GM21526 (cell line): ENCODE data around the gene VAV2.

Experiments
- ATAC-seq: cut with Tn5 transposase; IDR thresholded peaks from one replicate; pipeline ENCODE4 v1.9.1; 2021; ENCODE audit warnings: moderate library complexity; ENCODE audit not compliant: unreplicated experiment, low FRiP score

Gene VAV2

DNA sequence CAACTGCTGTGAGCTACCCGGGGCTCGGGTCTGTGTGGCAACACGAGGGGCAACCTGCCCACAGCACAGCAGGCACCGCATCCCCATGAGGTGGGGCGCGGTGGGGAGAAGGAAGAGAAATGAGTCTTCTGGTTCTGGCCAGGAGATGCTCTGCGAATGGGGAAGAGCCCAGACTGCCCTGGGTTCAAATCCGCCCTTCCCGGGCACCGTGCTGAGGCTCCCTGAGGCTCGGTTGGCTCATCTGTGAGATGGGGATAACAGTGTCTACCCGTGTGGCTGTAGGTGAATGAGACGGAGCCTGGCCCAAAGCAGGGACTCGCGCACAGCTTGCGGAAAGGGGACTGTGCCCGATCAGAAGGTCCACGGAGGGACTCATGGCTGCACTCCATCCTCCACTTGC lies 123.9 kb downstream of the VAV2 start:
- no peak for ATAC-seq

DNA sequence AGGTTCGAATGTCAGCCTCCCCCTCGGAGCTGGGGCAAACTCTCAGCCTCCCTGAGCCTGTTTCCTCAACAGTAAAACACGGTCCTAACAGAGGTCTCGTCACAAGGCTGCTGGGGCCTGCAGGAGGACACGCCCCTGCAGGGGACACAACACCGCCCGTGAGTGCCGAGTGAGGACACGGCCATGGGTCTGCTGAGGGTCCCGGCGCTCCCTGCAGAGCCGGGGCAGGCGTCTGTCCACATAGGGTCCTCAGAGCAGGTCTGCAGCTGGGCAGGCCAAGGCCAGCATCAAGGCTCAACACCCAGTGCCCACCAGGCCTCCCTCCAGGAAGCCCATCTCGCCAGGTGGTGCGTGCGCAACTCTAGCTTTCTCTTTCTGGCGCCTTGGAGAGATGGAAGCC lies 125.2 kb downstream of the VAV2 start:
- no peak for ATAC-seq

DNA sequence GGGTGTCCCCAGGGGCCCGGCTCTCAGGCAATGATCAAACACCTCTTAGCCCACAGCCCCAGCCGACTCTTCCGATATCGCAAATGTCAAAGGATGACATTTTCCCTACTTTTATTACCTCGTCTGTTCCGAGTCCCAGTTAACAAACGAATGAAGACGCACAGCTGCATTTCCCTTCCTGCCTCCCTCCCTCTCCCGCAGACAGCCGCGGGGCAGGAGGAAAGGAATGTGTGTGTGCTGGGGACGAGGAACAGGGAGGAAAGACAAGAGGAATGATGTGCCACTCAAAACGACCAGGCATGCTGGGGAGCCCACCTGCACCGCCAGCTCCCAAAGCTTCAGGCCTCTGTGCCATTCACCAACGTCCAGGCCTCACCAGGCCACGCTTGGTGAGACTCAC lies 128.1 kb downstream of the VAV2 start:
- ATAC-seq = no peak

DNA sequence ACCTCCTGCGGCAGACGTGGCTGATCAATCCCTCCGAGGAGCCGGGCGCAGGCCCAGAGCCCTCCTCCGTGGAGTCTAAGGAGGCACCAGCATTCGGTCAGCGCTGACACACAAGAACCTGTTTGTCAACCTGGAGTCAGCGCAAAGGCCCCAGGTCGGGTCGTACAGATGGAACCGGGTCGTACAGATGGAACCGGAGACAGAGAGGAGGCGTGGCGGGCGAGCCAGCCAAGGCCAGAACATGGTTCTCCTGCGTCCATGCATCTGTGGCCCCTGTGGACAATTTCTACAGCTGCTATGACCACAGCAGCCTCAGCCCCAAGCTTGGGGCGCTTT lies 128.9 kb downstream of the VAV2 start:
- no peak for ATAC-seq

DNA sequence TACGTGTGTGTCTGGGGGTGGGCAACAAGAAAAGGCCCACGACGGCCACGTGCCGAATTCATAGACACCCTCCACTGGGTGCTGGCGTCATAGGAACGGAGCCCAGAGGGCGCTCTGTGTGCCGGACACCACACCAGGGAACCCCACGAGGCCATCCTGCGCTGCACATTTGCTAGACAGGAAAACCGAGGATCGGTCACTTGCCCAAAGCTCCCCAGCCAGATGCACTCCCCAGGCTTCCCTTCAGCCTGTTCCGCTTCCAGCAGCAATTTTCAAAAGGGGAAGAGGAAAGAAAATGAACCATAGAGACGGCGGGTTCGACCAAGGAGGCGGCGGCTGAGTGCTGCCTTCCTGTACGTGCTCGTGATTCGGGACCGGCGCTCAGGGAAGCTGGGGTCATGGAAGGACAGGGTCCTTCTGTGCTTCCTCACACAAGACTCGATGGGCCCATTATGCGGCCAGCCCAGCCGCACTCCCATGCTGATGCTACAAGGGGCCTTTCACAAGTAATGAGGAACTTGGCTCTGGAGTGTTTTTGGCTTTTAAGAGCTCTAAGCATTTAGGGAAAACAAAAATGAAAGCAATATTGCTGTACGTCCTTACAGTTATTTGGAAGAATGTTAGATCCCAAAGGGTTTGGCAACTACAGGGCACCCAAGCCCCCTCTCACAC lies 129.4 kb downstream of the VAV2 start:
- ATAC-seq = no peak

DNA sequence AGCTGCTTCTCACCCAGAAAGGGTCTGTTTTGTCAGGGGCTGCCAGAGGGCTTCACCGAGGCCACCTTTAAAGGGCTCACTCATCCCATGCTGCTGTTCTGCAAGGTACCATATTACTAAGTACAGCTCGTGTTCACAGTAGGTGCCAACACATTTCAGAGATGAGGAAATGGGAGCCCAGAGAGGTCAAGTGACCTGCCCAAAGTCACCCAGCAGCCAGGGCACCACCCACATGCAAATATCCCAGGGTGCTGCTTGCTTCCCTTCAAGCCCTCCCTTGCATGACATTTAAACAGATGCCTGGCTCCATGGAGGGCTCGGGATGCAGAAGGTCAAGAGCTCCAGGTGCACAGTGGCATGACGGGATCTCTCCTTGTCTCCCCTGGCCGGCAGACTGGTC lies 130.4 kb downstream of the VAV2 start:
- no peak for ATAC-seq

DNA sequence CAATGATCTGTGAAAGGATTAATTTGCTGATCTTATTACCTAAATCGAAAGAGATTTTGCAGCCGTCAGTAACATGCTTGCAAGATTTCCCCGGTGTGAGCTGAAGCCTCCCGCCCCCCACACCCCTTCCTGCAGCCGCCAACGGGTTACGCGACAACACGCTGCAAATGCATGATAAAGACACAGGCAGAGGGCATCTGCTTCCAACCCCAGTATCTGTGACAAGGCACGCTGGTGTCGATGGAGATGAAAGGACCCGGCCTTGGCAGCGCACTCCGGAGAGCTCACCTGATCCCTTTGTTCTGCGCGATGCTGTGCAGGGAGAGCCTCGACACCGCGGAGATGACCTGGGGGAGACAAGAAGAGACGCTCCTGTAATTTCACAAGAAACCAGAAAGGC lies 131.0 kb downstream of the VAV2 start:
- no peak for ATAC-seq

DNA sequence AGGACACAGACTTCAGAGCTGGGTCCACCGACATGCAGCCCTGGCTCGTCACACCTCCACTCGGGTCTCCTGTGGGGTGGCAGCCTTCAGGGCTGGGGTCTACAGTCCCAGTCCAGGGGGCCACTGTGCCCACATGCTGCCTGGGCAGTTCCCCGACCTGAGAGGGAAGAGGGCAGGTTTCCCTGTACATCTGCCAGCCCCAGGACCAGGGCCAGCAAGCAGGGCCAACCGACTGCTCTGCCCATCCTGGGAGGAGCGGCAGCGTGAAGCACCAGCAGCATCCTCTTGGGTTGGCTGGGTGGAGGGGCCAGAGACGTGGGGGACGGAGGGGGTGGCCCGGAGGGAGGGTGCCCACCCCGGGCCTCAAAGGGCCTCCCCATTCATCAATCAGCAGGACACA lies 133.4 kb downstream of the VAV2 start:
- no peak for ATAC-seq

DNA sequence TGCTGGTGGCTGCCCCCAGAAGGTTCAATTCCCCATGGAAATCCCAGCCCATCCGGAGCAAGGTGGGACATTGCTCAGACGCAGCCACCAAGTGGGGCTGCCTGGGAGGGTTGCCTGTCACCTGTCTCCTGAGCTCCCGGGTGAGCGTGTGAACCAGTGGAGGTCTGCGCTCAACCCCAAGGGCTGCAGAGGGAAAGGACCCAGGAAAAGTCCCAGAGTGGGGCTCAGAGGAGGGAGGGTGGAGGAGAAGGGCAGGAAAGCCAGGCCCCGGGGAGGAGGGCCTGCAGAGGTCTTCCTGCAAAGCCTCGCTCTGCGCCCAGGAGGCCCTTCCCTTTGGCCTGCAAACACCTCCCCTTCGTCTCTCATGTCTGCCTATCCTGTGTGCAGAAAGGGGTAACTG lies 134.5 kb downstream of the VAV2 start:
- no peak for ATAC-seq

DNA sequence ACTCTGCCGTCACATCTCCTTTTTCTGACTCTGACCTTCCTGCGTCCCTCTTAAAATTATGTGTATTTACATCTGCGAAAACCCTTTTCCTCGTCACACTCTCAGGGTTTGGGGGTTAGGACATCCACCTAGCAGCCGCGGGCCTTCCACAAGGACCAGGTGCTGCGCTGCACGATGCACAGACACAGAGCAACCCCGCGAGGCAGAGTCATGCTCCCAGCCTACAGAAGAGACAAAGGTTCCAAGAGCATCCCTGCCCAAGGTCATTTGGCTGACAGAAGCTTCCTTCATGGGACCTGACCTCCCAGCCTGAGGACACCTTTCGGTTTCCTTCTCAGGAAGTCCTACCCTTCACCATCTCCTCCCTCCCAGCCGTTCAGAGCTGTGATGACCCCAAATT lies 135.3 kb downstream of the VAV2 start:
- no peak for ATAC-seq

DNA sequence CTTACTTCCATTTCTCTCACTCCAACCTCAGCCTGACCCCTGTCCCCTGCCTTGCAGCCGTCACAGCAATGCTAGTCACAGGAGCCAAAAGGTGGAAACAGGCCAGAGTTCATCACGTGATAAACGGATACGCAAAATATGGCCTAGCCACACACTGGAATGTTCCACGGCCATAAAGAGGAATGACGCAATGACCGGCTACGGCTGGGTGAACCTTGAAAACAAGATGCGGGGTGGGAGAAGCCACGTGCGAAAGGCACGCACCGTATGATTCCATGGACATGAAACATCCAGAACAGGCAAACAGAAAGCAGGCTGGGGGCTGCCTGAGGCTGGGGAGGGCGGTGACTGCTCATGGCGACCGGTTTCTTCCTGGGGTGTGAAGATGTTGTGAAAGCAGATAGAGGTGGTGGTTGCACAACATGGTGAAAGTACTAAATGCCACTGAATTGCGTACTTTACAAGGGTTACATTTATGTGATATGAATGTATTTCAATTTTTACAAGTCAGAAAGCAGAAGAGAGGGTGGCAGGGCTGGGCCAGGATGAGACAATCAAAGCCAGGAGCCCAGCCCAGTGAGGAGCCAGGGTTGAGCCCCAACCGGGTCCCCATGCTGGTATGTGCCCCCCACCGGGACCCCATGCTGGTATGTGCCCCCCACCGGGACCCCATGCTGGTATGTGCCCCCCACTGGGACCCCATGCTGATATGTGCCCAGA lies 136.2 kb downstream of the VAV2 start:
- no peak for ATAC-seq

DNA sequence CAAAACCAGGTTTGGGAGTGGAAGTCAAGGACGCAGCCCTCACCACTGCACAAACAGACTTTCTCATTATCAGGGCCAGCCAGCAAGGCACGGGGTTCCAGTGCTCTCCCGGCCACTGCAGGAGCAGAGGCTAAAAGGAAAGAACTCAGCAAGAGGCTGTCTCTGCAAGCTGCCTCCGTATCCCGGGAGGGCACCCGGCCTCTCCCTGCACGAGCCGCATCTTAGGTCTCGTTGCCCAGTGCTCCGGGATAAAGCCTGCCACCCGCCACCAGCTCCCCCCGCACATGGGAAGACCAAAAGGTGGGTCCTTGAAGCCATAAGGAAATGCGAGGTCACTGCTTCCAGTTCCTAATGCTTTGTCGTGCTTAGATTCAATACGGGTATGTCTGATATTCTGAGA lies 136.8 kb downstream of the VAV2 start:
- ATAC-seq = no peak

DNA sequence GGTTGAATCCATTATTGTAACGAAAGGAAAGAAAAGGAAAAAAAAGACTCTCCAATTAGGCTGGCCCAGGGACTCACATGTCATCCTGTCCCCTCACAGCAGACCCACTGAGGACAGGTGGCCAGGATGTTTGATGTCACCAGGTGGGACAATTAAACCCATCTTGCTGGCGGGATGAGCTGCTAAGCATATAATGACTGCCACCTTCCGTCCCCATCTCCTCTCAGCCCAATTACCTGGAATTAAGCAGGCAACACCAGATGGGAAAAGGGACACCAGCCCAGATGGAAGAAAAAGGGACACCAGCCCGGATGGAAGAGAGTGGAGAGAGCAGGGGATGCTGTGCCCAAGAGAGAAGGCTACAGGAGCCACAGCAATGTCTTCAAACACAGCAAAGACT lies 137.4 kb downstream of the VAV2 start:
- ATAC-seq = no peak

DNA sequence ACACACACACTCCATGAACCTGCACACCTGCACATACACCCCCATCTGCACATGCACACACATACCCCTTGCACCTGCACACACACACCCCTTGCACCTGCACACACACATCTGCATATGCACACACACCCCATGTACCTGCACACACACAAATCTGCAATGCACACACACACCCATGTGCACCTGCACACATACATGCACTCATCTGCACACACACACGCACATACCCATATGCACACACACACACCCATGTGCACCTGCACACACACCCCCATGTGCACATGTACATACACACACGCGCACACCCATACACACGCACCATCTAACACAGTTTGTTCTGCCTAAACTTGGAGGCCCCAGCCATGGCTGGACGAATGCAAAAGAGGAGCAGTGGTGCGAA lies 138.1 kb downstream of the VAV2 start:
- ATAC-seq = no peak

DNA sequence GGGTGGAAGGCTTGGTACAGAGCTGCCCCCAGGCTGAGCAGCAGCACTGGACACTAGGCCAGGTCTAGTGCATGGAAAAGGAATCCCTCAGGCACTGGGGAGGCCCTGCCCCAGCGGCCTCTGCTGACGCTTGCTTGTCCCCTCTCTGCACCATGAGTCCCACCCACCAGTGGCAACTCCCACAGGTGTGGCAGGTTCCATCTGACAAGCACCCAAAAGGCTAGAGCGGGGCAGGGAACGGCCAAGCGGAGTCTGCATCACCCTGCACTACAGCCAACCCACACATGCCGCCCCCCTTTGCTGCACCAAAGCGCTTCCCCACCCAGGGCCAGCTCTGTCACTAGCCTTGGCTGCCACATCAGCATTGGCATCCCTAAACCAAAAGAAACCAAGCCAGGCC lies 138.8 kb downstream of the VAV2 start:
- ATAC-seq = no peak

DNA sequence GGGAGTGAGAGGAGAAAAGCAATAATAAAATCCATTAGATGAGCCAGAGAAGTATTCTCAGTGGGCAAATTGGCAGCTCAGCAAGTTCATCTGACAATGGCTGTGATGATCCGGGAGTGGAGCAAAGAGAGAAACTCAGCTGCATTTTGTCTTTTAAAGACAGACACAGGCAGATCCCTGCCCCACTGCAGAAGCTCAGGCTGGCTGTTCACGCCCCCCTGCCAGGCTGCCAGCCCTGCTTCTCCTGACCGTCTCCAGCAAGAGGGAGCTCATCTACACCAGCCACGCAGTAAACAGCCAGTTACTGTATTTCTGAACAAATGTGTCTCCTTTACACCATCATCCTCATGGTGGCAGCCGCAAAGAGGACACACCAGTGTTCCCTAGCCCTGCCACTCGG lies 139.7 kb downstream of the VAV2 start:
- ATAC-seq = no peak

DNA sequence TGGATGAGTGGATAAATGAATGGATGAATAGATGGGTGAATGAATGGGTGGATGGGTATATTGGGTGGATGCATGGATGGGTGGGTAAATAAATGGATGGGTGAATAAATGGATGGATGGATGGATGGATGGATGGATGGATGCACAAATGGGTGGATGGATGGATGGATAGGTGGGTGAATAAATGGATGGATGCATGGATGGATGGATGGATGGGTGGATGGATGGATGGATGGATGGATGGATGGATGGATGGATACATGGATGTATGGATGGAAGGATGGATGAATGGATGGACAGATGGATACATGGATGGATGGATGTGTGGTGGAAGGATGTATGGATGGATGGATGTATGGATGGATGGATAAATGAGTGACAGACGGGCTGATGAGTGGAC lies 140.4 kb downstream of the VAV2 start:
- no peak for ATAC-seq

DNA sequence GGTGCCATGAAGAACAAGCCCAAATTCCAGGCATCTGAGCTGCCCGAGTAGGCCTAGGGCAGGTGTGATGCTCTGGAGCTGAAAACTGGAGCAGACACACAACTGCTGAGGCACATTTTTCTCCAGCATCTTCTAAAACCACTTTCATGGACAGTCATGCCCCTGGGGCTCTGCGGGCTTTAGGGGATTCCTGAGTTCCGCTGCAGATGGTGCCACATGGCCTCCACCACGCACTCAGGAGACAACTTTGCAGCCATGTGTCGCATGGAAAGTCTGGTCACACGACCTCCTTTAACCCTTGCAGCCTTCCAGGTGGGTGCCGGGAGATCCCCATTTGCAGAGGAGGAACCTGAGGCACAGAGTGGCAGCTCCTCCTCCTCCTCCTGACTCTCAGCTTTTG lies 141.2 kb downstream of the VAV2 start:
- ATAC-seq = no peak

DNA sequence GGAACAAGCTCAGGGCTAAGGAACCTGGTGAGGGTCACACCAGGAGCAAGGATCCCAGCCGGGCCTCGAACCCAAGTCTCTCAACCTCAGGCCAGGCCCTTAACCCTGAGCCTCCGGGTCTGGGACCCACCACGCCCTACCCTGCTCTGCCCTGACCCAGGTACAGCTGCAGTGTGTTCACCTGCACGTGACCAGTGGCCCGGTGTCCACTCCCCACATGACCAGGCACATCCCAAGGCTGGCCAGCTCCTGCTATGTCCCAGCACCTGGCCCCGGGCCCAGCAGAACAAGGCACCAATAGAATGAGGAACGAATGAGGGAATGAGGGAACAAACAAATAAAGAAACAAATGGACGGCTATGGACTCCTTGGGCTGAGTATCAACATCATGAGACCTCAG lies 142.0 kb downstream of the VAV2 start:
- ATAC-seq = no peak

DNA sequence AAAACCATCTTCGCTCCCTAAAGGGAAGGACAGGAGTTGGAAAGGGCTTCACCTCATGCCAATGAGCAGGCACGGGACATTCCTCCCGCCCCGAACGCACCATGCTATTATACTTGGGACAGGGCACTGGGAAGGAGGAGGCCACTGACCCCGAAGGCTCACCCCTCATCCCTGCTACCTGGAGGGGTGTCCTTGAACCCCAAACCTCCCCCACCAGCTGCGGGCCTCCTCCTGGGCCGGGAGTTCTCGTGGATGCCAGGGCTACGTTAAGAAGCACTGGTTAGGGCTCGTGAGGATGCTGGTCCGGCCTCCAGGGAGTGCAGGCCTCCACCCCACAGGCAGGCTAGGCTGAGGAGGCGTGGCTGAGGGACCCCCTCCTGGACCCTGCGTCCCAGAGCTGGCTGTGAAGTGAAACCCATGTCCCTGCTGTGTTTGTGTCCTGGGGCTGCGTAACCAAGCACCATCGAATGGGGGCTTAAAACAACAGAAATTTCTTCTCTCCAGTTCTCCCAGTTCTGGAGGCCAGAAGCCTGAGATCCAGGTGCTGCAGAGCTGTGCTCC lies 142.9 kb downstream of the VAV2 start:
- no peak for ATAC-seq

DNA sequence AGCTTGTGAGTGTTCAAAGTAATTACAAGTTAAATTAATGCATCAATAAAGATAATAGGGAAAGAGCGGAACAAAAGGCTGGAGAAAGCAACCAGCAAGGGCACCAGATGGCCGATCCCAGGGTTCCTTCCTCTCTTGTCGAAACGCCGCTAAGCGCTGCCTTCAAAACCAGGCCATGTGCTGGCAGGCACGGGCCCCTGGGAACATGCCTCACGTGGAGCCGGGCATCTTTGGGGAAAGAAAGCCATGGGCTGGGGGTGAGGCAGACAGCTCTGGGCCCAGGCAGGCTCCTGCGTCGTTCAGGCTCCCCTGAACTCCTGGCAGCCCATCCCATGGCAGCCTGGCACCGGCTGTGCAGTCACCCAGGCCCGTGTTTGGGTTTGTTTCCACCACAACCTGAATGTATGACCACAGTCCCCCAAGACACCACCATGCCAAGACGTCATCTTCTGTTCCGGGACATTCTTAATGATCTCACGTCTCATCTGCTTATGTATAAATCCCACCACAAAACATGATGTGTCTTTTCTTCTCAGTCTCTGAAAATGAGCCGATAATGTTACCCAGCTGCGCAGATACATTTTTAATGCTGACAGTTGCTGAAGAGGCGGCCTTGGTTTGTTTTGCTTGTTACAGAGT lies 143.5 kb downstream of the VAV2 start:
- ATAC-seq = no peak
